ENCODE measurements around the gene EHF. TPM values are rescaled to one million over a fixed set of nuclear protein-coding genes. Genes with fewer than 3 reads are reported as not detected.

Gene EHF
- total and polyA plus RNA-seq, 9 of the 15 experiments (the other 6 are each of a cell fraction or from before 2014, with no cell fraction given) = 0.04 to 0.54 (median 0.37) TPM

- TF ChIP-seq ZNF318 (IDR thresholded peaks at IDR 0.05; ENCODE audit: borderline replicate concordance in 1 of 2, low read depth in 1 of 2) (no peak), ZNF445 (CRISPR knock-in tag; IDR thresholded peaks at IDR 0.05; ENCODE audit: low read depth) (no peak), DACH1 (IDR thresholded peaks at IDR 0.05; ENCODE audit: partially characterized antibody) (peak; percentile 70), ETV1 (tag; conservative IDR thresholded peaks at IDR 0.05; ENCODE audit: low read depth) (no peak), ZNF707 (CRISPR knock-in tag; conservative IDR thresholded peaks at IDR 0.05) (no peak), ZNF232 (CRISPR knock-in tag; IDR thresholded peaks at IDR 0.05) (no peak), HDAC1 (IDR thresholded peaks at IDR 0.05) (peak in 1 of 2 experiments; percentile 58; a peak in 2 of 4 replicates), MCM5 (IDR thresholded peaks at IDR 0.05; ENCODE audit: low read depth) (no peak), MBD2 (IDR thresholded peaks at IDR 0.05; ENCODE audit: borderline replicate concordance, low read depth) (no peak), RFX7 (CRISPR knock-in tag; IDR thresholded peaks at IDR 0.05) (no peak), SPI1 (IDR thresholded peaks at IDR 0.05; ENCODE audit: borderline replicate concordance, low read depth, low read length) (no peak), PATZ1 (CRISPR knock-in tag; IDR thresholded peaks at IDR 0.05; ENCODE audit: borderline replicate concordance) (no peak)
- TF ChIP-seq, protein P1, sequence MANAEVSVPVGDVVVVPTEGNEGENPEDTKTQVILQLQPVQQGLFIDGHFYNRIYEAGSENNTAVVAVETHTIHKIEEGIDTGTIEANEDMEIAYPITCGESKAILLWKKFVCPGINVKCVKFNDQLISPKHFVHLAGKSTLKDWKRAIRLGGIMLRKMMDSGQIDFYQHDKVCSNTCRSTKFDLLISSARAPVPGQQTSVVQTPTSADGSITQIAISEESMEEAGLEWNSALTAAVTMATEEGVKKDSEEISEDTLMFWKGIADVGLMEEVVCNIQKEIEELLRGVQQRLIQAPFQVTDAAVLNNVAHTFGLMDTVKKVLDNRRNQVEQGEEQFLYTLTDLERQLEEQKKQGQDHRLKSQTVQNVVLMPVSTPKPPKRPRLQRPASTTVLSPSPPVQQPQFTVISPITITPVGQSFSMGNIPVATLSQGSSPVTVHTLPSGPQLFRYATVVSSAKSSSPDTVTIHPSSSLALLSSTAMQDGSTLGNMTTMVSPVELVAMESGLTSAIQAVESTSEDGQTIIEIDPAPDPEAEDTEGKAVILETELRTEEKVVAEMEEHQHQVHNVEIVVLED (CRISPR knock-in tag; IDR thresholded peaks at IDR 0.05) = no peak
- TF ChIP-seq, protein P2, sequence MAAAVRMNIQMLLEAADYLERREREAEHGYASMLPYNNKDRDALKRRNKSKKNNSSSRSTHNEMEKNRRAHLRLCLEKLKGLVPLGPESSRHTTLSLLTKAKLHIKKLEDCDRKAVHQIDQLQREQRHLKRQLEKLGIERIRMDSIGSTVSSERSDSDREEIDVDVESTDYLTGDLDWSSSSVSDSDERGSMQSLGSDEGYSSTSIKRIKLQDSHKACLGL (CRISPR knock-in tag; IDR thresholded peaks at IDR 0.05; ENCODE audit: borderline replicate concordance, poor library complexity, severe bottlenecking) = no peak
- TF ChIP-seq, protein P3, sequence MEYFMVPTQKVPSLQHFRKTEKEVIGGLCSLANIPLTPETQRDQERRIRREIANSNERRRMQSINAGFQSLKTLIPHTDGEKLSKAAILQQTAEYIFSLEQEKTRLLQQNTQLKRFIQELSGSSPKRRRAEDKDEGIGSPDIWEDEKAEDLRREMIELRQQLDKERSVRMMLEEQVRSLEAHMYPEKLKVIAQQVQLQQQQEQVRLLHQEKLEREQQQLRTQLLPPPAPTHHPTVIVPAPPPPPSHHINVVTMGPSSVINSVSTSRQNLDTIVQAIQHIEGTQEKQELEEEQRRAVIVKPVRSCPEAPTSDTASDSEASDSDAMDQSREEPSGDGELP (CRISPR knock-in tag; IDR thresholded peaks at IDR 0.05; ENCODE audit: borderline replicate concordance) = no peak
These were observed 1.8 kb upstream of the EHF start (continued) for GRCh38 chr11:34619062-34619516.

All from K562 (cell line).